SU-DHL-6 (cell line): Measurements from ENCODE around the gene PKIB.
"Not testable (repeated sequence)": the region's sequence is repeated elsewhere in the genome, so short reads cannot be mapped to it uniquely, and the experiment has no call there.

Experiments
- H2AFZ ChIP-seq: fragments of 200-600 bp; sonication (generic); 2 replicates; pipeline ENCODE4 v1.6.1; 2014; ENCODE audit warnings: low read depth, mild to moderate bottlenecking, moderate library complexity, mixed read lengths, antibody characterized with exemption, low read length; ENCODE audit not compliant: severe bottlenecking
- H3F3A ChIP-seq: fragments of 200-600 bp; shearing (Covaris generic); 2 replicates; pipeline ENCODE4 v1.6.0; 2016; ENCODE audit warnings: antibody characterized with exemption, mild to moderate bottlenecking; ENCODE audit not compliant: insufficient read depth
- H3K27ac ChIP-seq: fragments of 200-600 bp; sonication (generic); 2 replicates; pipeline ENCODE4 v1.5.1; 2016; ENCODE audit warnings: low read depth, mild to moderate bottlenecking, low read length, moderate library complexity, mixed read lengths
- H3K27me3 ChIP-seq: fragments of 200-600 bp; sonication (generic), shearing (Covaris generic); 2 replicates; pipeline ENCODE4 v1.6.0; 2014; ENCODE audit warnings: mild to moderate bottlenecking, low read length
- H3K36me3 ChIP-seq: fragments of 200-600 bp; sonication (generic); 2 replicates; pipeline ENCODE4 v1.6.1; 2014; ENCODE audit warnings: mild to moderate bottlenecking, low read length, mixed read lengths
- H3K4me2 ChIP-seq: fragments of 300-600, 200-600 bp; shearing (Covaris generic), sonication (generic); 2 replicates; pipeline ENCODE4 v1.6.0; 2014; ENCODE audit warnings: low read length, low read depth, mild to moderate bottlenecking; ENCODE audit not compliant: poor library complexity, severe bottlenecking
- H3K4me3 ChIP-seq: fragments of 200-600 bp; sonication (generic); 2 replicates; pipeline ENCODE4 v1.5.1; 2014; ENCODE audit warnings: antibody characterized with exemption, low read length, mild to moderate bottlenecking, mixed read lengths; ENCODE audit not compliant: insufficient read depth, poor library complexity, severe bottlenecking
- H3K79me2 ChIP-seq: fragments of 200-600 bp; sonication (generic); 2 replicates; pipeline ENCODE4 v1.6.1; 2014; ENCODE audit warnings: mild to moderate bottlenecking, low read length, moderate library complexity; ENCODE audit not compliant: insufficient read depth
- H3K9ac ChIP-seq: fragments of 200-600 bp; sonication (generic); 2 replicates; pipeline ENCODE4 v1.7.0; 2014; ENCODE audit warnings: mild to moderate bottlenecking, low read length
- H3K9me2 ChIP-seq: fragments of 200-600 bp; sonication (generic); replicated peaks from 2 replicates; pipeline ENCODE4 v1.6.1; 2014; ENCODE audit warnings: low read length; ENCODE audit not compliant: insufficient read depth
- H3K9me3 ChIP-seq: fragments of 200-600 bp; sonication (generic); 2 replicates; pipeline ENCODE4 v1.6.1; 2014; ENCODE audit warnings: low read length, mixed read lengths; ENCODE audit not compliant: insufficient read depth
- H4K20me1 ChIP-seq: fragments of 200-600 bp; sonication (generic); 2 replicates; pipeline ENCODE4 v1.6.1; 2014; ENCODE audit warnings: low read depth, mild to moderate bottlenecking, antibody characterized with exemption, low read length, moderate library complexity, mixed read lengths
- CTCF ChIP-seq: fragments of 200-600 bp; sonication (generic); IDR thresholded peaks from one replicate; pipeline ENCODE4 v1.5.1; 2017; ENCODE audit warnings: antibody characterized with exemption, mild to moderate bottlenecking, low read length, moderate library complexity; ENCODE audit not compliant: insufficient read depth, poor library complexity, severe bottlenecking
- EZH2phosphoT487 ChIP-seq: fragments of 200-600 bp; sonication (generic), shearing (Covaris generic); conservative IDR thresholded peaks from 2 replicates; pipeline ENCODE4 v1.6.1; 2018; ENCODE audit warnings: mild to moderate bottlenecking, antibody characterized with exemption, low read length, moderate library complexity, mixed read lengths

PKIB gene

GRCh38 chr6:122740091-122740490, 129.9 kb downstream of the PKIB start:
- H3K79me2 ChIP-seq = no peaks in the 10 kb centered on the region
- H4K20me1 ChIP-seq = no peaks in the 10 kb centered on the region

GRCh38 chr6:122740936-122741335, 130.7 kb downstream of the PKIB start:
- Histone ChIP-seq H4K20me1 (no peaks in the 10 kb centered on the region), H3K27me3 (no peaks in the 10 kb centered on the region)

More at GRCh38 chr6:122740091-122740490, 129.9 kb downstream of the PKIB start:
- no peak overlapping the region for H3K27ac ChIP-seq
- H3K27me3 ChIP-seq = no peaks in the 10 kb centered on the region
- H3K36me3 ChIP-seq = no peaks in the 10 kb centered on the region
- no peaks in the 10 kb centered on the region for H3F3A ChIP-seq
- no peaks in the 10 kb centered on the region for H3K9me2 ChIP-seq
- H3K4me3 ChIP-seq = no peak overlapping the region
- TF ChIP-seq EZH2phosphoT487 (no peak), CTCF (no peak)
- H3K9ac ChIP-seq = no peak overlapping the region
- no peak overlapping the region for H3K4me2 ChIP-seq
- H2AFZ ChIP-seq = no peak overlapping the region
- no peaks in the 10 kb centered on the region for H3K9me3 ChIP-seq

GRCh38 chr6:122744247-122744646, 134.0 kb downstream of the PKIB start:
- H3K36me3 ChIP-seq, H4K20me1 ChIP-seq, H2AFZ ChIP-seq, H3K4me3 ChIP-seq, H3K4me2 ChIP-seq, H3K27me3 ChIP-seq, H3K79me2 ChIP-seq, H3F3A ChIP-seq, H3K9me2 ChIP-seq, H3K27ac ChIP-seq, H3K9ac ChIP-seq, H3K9me3 ChIP-seq: not testable (repeated sequence)

More at GRCh38 chr6:122740936-122741335, 130.7 kb downstream of the PKIB start:
- TF ChIP-seq CTCF = no peak
- no peak for TF ChIP-seq EZH2phosphoT487
- no peak overlapping the region for H2AFZ ChIP-seq
- no peaks in the 10 kb centered on the region for H3K9me3 ChIP-seq
- no peaks in the 10 kb centered on the region for H3K9me2 ChIP-seq
- H3K9ac ChIP-seq = no peak overlapping the region
- no peak overlapping the region for H3K4me3 ChIP-seq
- no peaks in the 10 kb centered on the region for H3K79me2 ChIP-seq
- H3K4me2 ChIP-seq = no peak overlapping the region
- H3K36me3 ChIP-seq = no peaks in the 10 kb centered on the region
- H3F3A ChIP-seq = no peaks in the 10 kb centered on the region
- H3K27ac ChIP-seq = no peak overlapping the region

GRCh38 chr6:122744856-122745255, 134.7 kb downstream of the PKIB start:
- H3F3A ChIP-seq, H3K9me2 ChIP-seq, H3K27me3 ChIP-seq, H3K9me3 ChIP-seq, H3K4me2 ChIP-seq, H3K27ac ChIP-seq, H3K79me2 ChIP-seq, H2AFZ ChIP-seq, H4K20me1 ChIP-seq, H3K4me3 ChIP-seq, H3K9ac ChIP-seq, H3K36me3 ChIP-seq: not testable (repeated sequence)
